Measurements from ENCODE around the gene PALM2AKAP2. TPM values are rescaled to one million over a fixed set of nuclear protein-coding genes. Genes with fewer than 3 reads are reported as not detected.

The PALM2AKAP2 gene
- 100 to 1,000 TPM in 1 of 2 donors, 10 to 100 TPM in 1; 65.6 to 101 TPM for total RNA-seq
- long read RNA-seq, donor 1, full-length matches to known transcripts: 1 of 7 reads
- long read RNA-seq, donor 1, partial matches to known transcripts: 0 of 7 reads
- long read RNA-seq, donor 1, other reads (novel, unspliced or antisense): 6 of 7 reads
- long read RNA-seq, donor 2, full-length matches to known transcripts: 3 of 21 reads
- long read RNA-seq, donor 2, partial matches to known transcripts: 3 of 21 reads
- long read RNA-seq, donor 2, other reads (novel, unspliced or antisense): 15 of 21 reads

DNA sequence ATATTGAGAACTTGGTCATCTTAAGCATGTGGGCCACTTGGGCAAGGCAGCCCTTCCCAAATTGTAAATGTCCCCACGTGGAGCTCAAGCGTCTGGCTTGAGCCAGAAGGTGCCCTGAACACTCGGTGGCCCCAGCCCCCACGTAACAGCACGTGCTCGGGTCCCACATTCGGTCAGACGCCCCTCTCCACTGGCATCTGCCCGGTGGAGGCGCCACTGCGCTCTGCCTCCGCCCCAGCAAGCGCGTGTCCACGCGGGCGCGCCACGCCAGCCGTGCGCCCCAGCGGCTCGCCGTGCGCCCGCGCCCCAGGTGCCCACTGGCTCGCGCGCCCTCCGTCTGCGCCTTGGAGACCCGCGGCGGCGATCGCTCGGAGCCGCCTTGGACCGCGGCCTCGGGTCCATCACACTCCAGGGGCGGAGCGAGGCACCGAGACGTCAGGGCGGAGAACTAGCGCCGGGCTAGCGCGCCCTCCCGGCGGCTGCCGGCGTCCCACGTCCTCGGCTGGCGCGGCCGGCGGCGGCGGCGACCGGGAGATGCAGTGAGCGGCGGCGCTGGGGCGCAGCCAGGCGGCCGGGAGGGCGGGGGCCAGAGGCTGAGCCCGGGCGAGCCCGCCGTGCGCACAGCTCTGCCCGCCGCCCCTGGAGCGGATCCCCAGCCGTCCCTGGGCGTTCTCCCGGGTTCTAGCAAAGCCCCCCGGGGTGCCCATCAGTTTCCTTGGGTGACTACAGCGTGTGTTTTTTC lies at the start of gene PALM2AKAP2:
PALM2AKAP2 (plus strand) TSS at position 488 of the 742 bp plus-strand sequence. CDS start 291 bp downstream, outside the sequence.
- intact Hi-C loops (cut with DNase I): loop anchor here (2.0 to 10.0 kb wide), 2 partner anchors 75 to 323 kb away; no protein-coding TSS in a partner anchor

DNA sequence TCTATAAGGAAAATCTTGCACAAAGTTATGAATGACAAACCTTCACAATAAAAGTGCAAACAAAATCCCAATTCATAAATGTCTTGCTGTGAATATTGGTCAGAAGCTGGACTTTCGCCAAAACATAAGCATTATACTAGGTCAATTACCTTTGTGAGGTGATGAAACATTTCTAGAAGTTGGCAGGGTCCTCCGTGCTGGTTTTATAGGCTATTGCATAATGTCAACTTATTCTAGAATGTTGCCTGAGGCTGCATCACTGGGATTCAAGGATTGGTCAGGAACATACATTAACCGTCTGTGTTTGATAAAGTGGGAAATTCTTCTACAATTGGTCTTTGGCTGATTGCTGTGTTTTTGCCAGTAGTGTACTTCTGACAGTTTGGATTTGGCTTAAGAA lies 49.8 kb upstream of the PALM2AKAP2 start:
- intact Hi-C loops (cut with DNase I): no loop called here
- DNase-seq (ENCODE audit: low spot score): no peak

More for the DNA sequence above, at the start of gene PALM2AKAP2:
- DNase-seq (ENCODE audit: low spot score): peak; percentile 90

DNA sequence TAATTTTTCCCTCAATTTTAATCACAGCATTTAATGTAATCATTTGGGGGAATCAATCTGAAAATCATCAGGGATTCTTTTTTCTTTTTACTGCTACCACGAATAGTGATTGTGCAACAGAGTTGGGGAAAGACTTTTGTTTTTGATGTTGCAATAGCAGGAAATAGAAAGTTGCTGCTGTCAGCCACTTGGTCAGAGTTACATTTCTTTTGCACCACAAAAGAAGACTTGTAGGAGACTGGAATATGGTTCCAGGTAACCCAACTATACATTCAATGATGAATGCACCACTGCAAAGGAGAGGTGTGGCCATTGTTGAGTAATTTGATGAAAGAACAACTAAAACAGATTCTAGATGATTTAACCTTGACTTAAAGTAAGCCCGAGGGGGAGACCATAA lies 46.3 kb upstream of the PALM2AKAP2 start:
- DNase-seq (ENCODE audit: low spot score): no peak
- intact Hi-C loops (cut with DNase I): no loop called here

DNA sequence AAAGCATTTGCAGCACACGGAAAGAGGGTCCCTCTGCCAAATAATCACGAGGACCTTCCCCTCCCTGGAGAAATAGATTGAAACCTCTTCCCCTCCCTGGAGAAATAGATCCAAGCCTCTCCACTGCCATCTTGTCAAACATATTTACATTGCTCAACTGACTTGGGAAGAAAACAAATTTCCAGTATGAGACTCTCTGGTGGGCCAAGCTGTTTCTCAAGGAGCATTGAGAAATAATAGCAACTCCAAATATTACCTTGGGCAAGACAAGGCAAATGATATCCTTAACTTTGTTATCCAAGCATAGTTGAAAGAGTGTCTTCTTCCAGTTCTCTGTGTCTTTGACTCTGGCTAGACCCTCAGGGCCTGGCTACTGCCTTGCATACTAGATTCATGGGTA lies 45.2 kb upstream of the PALM2AKAP2 start:
- DNase-seq (ENCODE audit: low spot score): no peak
- intact Hi-C loops (cut with DNase I): no loop called here

DNA sequence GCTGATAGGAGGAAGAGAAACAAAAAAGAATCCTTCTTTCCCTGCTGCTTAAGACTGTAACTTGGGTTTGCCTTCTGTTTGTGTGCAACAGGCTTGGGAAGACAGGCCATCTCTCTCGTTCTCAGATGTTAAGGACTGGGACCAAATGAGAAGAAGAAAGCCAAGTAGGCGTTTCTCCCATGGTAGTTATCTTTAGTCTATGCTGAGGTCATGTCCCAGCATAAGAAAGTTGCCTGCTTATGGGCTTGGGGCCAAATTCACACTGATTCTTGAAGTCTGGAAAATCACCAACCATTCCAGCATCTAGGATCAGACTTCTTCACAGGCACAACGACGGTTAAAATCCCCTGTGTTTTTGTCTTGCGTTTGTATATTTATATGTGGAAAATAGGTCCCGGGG lies 44.2 kb upstream of the PALM2AKAP2 start:
- DNase-seq (ENCODE audit: low spot score): no peak
- intact Hi-C loops (cut with DNase I): no loop called here

DNA sequence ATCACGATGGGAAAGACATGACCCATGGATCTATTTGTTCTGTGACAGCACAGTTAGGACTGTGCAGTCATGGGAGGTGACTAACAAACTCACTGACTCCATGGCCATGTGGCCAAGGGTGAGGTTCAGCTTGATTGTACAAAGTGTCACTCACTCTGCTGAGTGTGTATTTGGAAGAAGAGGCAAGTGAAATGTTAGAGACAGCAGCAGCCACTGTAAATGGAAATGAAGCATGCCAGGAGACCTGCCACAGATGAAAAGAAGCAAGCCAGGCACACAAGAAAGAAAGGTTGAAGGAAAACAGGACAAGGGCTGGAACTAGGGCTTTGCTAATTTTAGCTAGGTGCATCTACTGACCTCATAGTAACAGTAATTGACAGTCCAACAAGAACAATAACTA lies 42.7 kb upstream of the PALM2AKAP2 start:
- intact Hi-C loops (cut with DNase I): no loop called here
- DNase-seq (ENCODE audit: low spot score): no peak

DNA sequence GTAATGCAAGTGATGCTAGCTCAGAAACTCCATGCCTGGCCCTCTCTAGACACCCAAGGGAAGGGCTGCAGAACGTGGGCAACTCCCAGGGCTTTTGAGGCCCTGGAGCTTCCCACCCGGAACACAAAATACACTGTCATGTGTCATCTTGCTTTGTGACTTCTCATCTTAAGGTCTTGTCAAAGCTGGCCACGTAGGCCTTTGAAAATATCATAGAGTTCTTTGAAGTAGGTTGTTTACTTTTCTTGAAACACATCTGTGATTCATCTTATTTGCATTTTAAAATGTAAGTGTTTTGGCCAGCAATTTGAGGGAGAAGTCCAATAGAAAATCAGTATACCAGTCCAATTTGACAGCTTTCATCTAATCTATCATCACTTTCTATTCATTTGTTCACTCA lies 40.2 kb upstream of the PALM2AKAP2 start:
- intact Hi-C loops (cut with DNase I): no loop called here
- no peak for DNase-seq (ENCODE audit: low spot score)

DNA sequence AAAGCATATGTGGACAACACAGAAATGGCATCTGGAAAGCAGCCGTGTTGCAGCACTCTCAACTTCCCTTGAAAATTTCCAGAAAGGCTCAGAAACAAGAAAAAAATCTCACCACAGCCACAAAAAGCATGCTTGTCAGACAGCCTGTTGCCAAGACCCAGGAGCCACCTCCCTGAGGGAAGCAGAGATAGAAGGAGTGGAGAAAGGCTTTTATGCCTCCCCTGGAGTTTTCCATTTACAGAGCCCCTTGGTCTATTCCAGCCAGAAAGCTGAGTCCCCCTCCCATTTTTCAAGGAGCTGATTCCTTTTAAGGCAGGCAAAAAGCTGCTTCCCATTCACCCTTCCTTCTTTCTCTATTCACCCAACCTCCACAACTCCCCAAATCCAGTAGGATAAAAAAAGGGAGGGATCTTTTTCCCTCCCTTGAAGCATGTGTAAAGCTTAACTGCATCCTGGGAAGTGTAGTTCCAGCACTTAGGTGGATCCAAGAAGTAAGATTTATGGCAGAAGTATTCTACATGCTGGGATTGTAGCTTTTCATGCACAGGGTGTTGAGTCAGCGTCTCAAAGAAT lies 37.1 kb upstream of the PALM2AKAP2 start:
- no peak for DNase-seq (ENCODE audit: low spot score)
- intact Hi-C loops (cut with DNase I): no loop called here

DNA sequence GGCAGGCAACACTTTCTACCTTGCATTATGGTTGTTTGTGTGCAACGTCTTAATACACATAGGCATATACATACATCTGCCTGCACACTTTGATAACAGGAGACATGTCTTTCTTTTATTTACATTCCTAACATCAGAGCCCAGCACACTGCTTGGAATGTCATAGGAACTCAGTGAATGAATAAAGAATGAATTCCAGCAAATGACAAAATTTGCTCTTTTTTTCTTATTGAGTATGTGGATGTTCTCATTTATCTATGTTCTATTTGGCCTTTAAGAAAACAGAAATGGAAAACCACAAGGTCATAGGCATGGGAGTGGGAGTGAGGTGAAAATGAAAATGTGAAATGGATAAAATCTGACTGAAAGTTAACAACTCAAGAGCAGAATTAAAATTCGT lies 36.3 kb upstream of the PALM2AKAP2 start:
- intact Hi-C loops (cut with DNase I): no loop called here

DNA sequence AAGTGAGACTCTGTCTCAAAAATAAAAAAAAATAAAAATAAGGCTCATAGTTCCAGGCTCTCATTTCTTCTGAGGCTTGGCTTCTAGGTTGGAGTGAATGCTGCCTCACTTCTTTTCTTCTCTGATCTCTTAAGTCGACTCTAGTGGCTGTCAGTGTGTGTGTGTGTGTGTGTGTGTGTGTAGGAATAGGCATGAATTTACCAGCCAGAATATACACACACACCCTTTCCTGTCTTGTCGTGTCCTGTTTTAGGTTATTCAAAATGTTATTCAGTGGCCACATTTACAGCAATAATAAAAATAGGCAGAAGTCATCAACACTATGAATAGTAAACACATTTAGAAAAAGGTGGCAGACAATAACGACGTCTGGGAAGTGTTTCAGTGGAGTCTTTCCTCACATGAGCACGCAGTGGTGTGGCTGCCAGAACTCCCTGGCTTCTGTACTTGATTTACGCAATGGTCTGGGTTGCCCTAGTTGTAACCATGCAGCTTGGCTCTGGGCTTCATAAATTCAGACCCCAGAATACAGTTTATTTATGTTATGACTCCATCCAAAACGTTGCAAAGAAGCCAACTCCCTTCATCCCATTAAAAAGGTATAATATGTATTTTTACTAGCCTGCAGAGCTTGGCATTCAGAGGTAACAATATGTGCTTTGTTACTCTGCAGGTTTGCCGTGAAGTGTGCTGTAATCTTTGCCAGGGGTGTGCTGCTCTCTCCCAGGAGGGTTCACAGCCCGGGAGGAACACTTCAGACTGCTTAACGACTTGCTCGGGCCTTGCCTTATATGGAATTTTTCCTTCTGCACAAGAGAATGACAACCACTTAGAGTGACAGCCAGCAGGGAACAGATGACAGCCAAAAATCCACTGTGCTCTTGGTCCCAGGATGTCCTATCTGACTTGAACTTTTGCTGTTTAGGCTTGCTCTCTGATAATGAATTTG lies 34.4 kb upstream of the PALM2AKAP2 start:
- peak; percentile 87 for DNase-seq (ENCODE audit: low spot score)
- intact Hi-C loops (cut with DNase I): no loop called here

More for the DNA sequence above, 36.3 kb upstream of the PALM2AKAP2 start:
- no peak for DNase-seq (ENCODE audit: low spot score)

DNA sequence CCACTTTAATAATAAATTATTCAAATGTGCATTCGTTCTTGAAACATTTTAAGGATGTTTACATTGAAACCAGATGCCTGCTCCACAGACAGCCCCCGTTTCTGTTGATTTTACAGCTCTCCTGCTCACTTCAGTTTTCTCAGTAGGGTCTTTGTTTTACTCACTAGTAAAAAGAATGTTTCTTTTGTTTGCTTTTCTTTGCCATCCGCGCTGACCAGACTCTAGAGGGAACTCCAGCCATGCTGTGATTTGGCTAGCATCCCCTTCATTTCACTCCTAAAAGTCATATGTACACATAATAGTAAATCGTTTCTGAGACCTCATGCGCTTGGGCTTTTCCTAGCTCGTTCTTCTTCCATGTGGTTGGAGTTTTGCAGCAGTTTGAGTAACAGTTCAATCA lies 28.7 kb upstream of the PALM2AKAP2 start:
- intact Hi-C loops (cut with DNase I): no loop called here
- DNase-seq (ENCODE audit: low spot score): no peak

DNA sequence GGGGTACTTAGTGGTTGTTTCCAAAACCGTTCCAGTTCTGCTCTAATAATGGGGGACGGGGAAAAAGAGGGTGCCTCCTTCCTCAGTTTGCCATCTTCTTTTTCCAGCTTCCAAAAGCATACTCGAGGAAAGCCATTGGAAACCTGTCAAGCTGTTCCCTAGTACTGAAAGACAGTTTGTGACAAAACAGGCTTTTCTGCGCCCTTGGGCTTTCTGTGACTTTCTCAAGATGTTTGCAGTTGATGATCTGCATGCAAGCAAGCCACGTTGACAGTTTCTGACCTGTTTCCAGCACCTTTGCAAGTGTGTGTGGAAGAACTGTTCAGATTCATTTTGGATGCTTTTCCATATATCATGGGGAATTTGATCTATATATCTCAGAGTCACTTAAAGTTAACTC lies 26.7 kb upstream of the PALM2AKAP2 start:
- intact Hi-C loops (cut with DNase I): no loop called here
- DNase-seq (ENCODE audit: low spot score): no peak

DNA sequence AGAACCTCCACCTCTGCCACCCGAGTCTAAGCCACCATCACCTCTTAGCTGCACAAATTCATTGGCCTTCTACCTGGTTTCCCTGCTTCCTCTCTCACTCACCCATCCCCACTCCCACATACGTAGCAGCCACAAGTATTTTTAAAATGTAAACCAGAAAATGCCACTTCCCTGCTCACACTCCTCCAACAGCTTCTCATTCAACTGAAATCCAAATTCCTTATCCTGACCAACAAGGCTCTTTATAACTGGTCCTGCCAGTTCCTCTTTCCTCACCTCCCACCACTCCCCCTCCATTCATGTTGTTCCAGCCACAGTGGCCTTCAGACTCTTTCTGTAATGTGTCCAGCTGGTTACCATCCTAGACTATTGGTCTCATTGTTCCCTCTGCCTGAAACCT lies 25.0 kb upstream of the PALM2AKAP2 start:
- intact Hi-C loops (cut with DNase I): no loop called here
- DNase-seq (ENCODE audit: low spot score): no peak

DNA sequence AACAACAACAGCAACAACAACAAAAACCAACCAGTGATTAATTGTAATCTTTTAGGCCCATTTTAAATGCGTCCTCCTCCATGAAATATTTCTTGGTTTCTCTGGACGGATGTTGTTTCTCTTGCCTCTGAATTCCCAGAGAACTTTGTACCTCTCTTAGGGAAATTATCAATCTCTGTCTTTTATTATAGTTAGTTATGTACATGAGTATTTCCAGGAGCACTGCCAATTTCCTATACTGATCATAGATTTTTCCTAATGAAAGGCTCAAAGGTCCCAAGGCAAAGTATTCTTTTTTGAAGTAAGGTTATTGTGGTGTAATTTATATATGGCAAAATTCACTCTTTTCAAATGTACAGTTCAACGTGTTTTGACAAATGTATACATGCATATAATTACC lies 20.4 kb upstream of the PALM2AKAP2 start:
- DNase-seq (ENCODE audit: low spot score): no peak
- intact Hi-C loops (cut with DNase I): no loop called here

DNA sequence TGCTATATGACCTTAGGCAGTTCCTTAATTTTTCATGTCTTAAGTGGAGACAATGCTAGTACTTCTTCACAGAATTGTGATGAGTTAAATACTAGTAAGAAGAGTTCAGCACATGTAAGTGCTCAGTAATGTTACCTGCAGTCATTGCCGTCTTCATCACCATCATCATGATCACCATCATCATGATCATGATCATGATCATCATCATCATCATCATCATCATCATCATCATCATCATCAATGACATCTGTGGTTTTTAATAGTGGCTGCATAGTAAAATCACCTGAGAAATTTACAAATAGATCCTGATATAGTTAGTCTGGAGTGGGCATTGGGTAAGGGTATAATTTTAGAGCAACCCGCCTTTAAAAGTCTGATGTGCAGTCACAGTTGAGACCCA lies 14.7 kb upstream of the PALM2AKAP2 start:
- intact Hi-C loops (cut with DNase I): no loop called here
- no peak for DNase-seq (ENCODE audit: low spot score)

DNA sequence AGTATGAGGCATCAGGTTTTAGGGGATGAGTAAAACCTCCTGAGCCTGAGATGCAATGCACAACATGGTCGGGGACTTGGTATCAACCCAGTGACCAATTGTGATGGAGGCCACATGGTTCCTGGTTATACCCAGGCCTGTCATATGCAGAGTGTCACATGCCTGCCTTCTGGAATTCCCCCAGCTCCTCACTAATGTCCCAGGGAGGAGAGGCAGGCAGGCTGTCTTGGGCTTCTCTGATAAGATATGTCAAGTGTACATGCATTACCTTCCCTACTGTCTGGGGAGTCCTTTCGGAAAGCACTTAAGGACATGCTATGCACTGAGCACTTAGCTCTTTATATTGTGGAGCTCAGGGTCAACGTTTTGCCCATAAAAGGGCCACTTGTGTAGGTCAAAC lies 14.2 kb upstream of the PALM2AKAP2 start:
- intact Hi-C loops (cut with DNase I): no loop called here
- DNase-seq (ENCODE audit: low spot score): no peak

DNA sequence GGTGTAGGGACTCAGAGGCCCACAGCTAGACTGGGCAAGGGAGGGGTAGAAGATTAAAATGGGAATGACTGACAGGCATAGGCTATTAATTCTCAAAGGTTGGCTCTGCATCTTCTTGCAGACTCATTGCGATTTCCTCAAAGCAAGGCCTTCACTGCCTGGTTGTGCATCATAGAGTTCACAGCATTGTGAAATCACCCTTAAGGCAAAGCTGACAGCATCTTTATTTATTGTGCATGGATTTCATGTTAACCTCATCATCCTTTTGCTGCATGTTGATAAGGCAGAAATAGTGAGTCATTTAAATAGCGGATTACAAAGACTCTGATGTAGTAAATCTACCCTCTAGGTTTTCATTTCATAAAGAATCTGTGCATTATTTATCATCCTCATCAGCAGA lies 13.6 kb upstream of the PALM2AKAP2 start:
- intact Hi-C loops (cut with DNase I): no loop called here

DNA sequence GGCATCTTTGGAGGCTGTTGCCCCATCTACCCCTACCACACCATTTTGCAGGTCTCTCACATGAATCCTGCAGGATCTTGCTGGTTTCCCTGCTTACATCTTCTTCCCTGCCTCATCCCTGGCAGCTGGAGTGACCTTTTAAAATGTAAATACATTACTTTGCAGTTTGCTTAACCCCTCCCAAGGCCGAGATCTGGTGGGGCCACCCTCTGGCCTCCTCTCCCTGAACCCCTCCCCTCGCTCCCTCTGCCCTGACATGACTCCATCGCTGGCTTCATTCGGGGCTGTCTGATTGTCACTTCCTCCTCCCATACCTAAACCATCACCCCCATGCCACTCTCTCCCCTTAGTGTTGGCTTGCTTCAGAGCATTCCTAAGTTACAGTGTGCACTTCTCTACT lies 12.6 kb upstream of the PALM2AKAP2 start:
- intact Hi-C loops (cut with DNase I): no loop called here
- DNase-seq (ENCODE audit: low spot score): no peak

More for the DNA sequence above, 13.6 kb upstream of the PALM2AKAP2 start:
- DNase-seq (ENCODE audit: low spot score): no peak

DNA sequence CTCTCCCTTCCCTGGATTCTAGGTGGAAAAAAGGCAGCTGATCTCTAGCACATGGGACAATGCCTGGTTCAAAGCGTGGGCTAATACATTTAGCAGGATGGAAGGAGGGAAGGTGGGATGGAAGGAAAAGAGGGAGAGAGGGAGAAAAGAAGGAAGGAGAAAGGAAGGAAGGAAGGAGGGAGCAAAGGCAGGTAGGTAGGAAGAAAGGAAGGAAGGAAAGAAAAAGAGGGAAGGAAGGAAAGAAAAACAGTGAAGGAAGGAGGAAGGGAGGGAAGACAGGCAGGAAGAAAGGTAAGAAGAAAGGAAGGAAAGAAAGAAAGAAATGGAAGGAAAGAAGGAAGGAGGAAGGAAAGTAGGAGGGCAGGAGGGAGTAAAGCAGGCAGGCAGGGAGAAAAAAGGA lies 12.2 kb upstream of the PALM2AKAP2 start:
- DNase-seq (ENCODE audit: low spot score): no peak
- intact Hi-C loops (cut with DNase I): no loop called here

DNA sequence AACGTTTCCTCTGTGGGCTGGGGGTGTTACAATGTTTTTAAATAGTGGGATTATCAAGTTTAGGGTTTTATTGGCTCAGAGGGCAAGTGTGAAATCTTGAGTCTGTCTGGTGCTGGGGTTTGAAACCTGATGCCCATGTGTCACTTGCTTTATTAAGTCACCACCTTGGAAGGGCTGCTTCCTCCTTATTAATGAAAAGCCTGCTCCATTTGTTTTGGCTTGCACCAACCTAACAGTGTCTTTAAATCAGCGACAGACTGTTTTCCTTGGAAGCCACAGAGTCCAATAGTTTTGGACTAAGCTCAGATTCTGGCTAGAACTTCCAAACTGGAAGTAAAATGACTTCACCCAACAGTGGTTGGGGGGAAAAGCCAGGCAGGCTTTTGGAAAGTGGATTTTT lies 10.7 kb upstream of the PALM2AKAP2 start:
- DNase-seq (ENCODE audit: low spot score): no peak
- intact Hi-C loops (cut with DNase I): no loop called here

Data from posterior vena cava (tissue), 2 donors.